IMR-90 (cell line): Measurements from ENCODE around the gene SLC15A1. TPM values are rescaled to one million over a fixed set of nuclear protein-coding genes. Genes with fewer than 3 reads are reported as not detected.

ENCODE experiments used
- ATAC-seq: fragments of 200-7000 bp; cut with Tn5 transposase; 2 replicates; pipeline ENCODE4 v1.9.1; 2020; ENCODE audit warnings: low read depth, mild to moderate bottlenecking, moderate library complexity
- BruUV-seq: library from RNA; stranded (reverse); fragments of 400-500 nt; replicated peaks from 2 replicates; lab custom pipeline; 2021; lab: Mats Ljungman, UMichigan
- CTCF ChIA-PET: fragments of 300-600 bp; formaldehyde crosslinking; extraction: SDS; loops from one replicate; lab custom pipeline; 2021; ENCODE audit warnings: antibody characterized with exemption; lab: Yijun Ruan, JAX
- POLR2A ChIA-PET: fragments of 300-600 bp; sonication (Branson Sonifier 250); formaldehyde crosslinking; loops from one replicate; lab custom pipeline; 2022; ENCODE audit warnings: antibody characterized with exemption; ENCODE audit not compliant: unreplicated experiment; lab: Charles Lee
- DNase-seq: peaks from one replicate; pipeline ENCODE4 v3.0.0; 2013
- H2AFZ ChIP-seq: replicated peaks from 2 replicates; pipeline ENCODE3; 2013; ENCODE audit warnings: low read length, mild to moderate bottlenecking; ENCODE audit not compliant: poor library complexity
- H2AK5ac ChIP-seq: 2 replicates; pipeline ENCODE4 v1.6.1; 2013; ENCODE audit warnings: low read depth, low read length, inconsistent platforms
- H2AK9ac ChIP-seq: replicated peaks from 2 replicates; pipeline ENCODE3; 2013; ENCODE audit warnings: mild to moderate bottlenecking, low read depth, low read length, moderate library complexity; ENCODE audit not compliant: poor library complexity
- H2BK120ac ChIP-seq: 2 replicates; pipeline ENCODE4 v1.6.1; 2013; ENCODE audit warnings: low read depth, low read length, inconsistent platforms
- H2BK15ac ChIP-seq: 3 replicates; pipeline ENCODE4 v1.6.1; 2013; ENCODE audit warnings: low read depth, low read length, inconsistent platforms
- H2BK20ac ChIP-seq: 2 replicates; pipeline ENCODE4 v1.6.1; 2013; ENCODE audit warnings: low read depth, mild to moderate bottlenecking, inconsistent platforms, low read length, moderate library complexity
- H2BK5ac ChIP-seq: 2 replicates; pipeline ENCODE4 v1.6.1; 2013; ENCODE audit warnings: mild to moderate bottlenecking, low read depth, low read length, inconsistent platforms; ENCODE audit not compliant: poor library complexity, severe bottlenecking
- H3K14ac ChIP-seq: replicated peaks from 2 replicates; pipeline ENCODE4 v1.6.1; 2013; ENCODE audit warnings: low read depth, low read length, inconsistent platforms
- H3K18ac ChIP-seq: 2 replicates; pipeline ENCODE4 v1.6.1; 2013; ENCODE audit warnings: low read depth, low read length, control low read depth
- H3K23ac ChIP-seq: 2 replicates; pipeline ENCODE4 v1.6.1; 2013; ENCODE audit warnings: low read depth, low read length, inconsistent platforms
- H3K27ac ChIP-seq: 2 replicates; pipeline ENCODE4 v1.5.1; 2013; ENCODE audit warnings: mild to moderate bottlenecking, control low read depth, low read length; ENCODE audit not compliant: insufficient read depth
- H3K27me3 ChIP-seq: 2 replicates; pipeline ENCODE4 v1.6.1; 2013; ENCODE audit warnings: low read length; ENCODE audit not compliant: control insufficient read depth, insufficient read depth
- H3K36me3 ChIP-seq: 2 replicates; pipeline ENCODE4 v1.6.1; 2013; ENCODE audit warnings: low read length, mixed read lengths; ENCODE audit not compliant: control insufficient read depth, insufficient read depth
- H3K4ac ChIP-seq: 2 replicates; pipeline ENCODE4 v1.6.1; 2013; ENCODE audit warnings: low read depth, low read length, inconsistent platforms
- H3K4me1 ChIP-seq: 2 replicates; pipeline ENCODE4 v1.6.1; 2013; ENCODE audit warnings: low read length, mixed read lengths; ENCODE audit not compliant: control insufficient read depth, insufficient read depth
- H3K4me2 ChIP-seq: 2 replicates; pipeline ENCODE4 v1.6.1; 2013; ENCODE audit warnings: low read depth, mild to moderate bottlenecking, control low read depth, low read length, moderate library complexity
- H3K4me3 ChIP-seq: 2 replicates; pipeline ENCODE4 v1.5.1; 2013; ENCODE audit warnings: low read depth, mild to moderate bottlenecking, control low read depth, low read length, moderate library complexity; ENCODE audit not compliant: insufficient read depth
- H3K56ac ChIP-seq: 2 replicates; pipeline ENCODE4 v1.6.1; 2013; ENCODE audit warnings: low read length, inconsistent platforms; ENCODE audit not compliant: insufficient read depth; ENCODE audit errors: extremely low read depth
- H3K79me1 ChIP-seq, 2 experiments: 2 replicates each; pipeline ENCODE4 v1.6.1; 2013; ENCODE audit warnings: low read length in 2 of 2, inconsistent platforms in 1 of 2, low read depth in 1 of 2
- H3K9ac ChIP-seq: 2 replicates; pipeline ENCODE4 v1.6.1; 2013; ENCODE audit warnings: low read depth, low read length, control low read depth
- H3K9me1 ChIP-seq: 2 replicates; pipeline ENCODE4 v1.6.1; 2013; ENCODE audit warnings: low read length, inconsistent platforms; ENCODE audit not compliant: insufficient read depth
- H3K9me3 ChIP-seq: 2 replicates; pipeline ENCODE4 v1.6.1; 2013; ENCODE audit warnings: low read length; ENCODE audit not compliant: control insufficient read depth, insufficient read depth
- H4K20me1 ChIP-seq: 2 replicates; pipeline ENCODE4 v1.6.1; 2013; ENCODE audit warnings: low read length, inconsistent platforms; ENCODE audit not compliant: insufficient read depth
- H4K5ac ChIP-seq: 2 replicates; pipeline ENCODE4 v1.6.1; 2013; ENCODE audit warnings: mild to moderate bottlenecking, low read depth, low read length, control low read depth
- H4K8ac ChIP-seq, 2 experiments: 2 replicates each; pipeline ENCODE4 v1.6.1; 2013; ENCODE audit warnings: low read depth in 2 of 2, low read length in 2 of 2, control low read depth in 1 of 2, inconsistent platforms in 1 of 2
- H4K91ac ChIP-seq: 2 replicates; pipeline ENCODE4 v1.6.1; 2013; ENCODE audit warnings: low read depth, low read length, inconsistent platforms; ENCODE audit not compliant: insufficient read depth
- BHLHE40 ChIP-seq: fragments of 150-350 bp; IDR thresholded peaks from 2 replicates; pipeline ENCODE4 v1.6.1; 2016; ENCODE audit warnings: mild to moderate bottlenecking, low read depth, low read length
- MAFK ChIP-seq: IDR thresholded peaks from 2 replicates; pipeline ENCODE4 v1.6.1; 2012; ENCODE audit warnings: low read depth, low read length, improper control_type of control experiment
- NFE2L2 ChIP-seq: fragments of 150-350 bp; IDR thresholded peaks from 2 replicates; pipeline ENCODE4 v1.6.1; 2016; ENCODE audit warnings: low read depth, mild to moderate bottlenecking, low read length
- WGBS, 2 experiments: methylation state at CpG; one replicate each; pipeline versions ENCODE4 v1.1.5 to v1.1.7; 2013; ENCODE audit warnings: missing lambda C conversion rate in 2 of 2; ENCODE audit not compliant: insufficient read length in 1 of 2; ENCODE audit errors: extremely low coverage in 2 of 2; 5-methylcytosine and 5-hydroxymethylcytosine counted together
- dilution Hi-C: fragments of 300-500 bp; cut with HindIII; formaldehyde crosslinking; loops from one replicate; pipeline ENCODE4 v1.14.3; 2018; ENCODE audit warnings: low sequenced_read_pairs; ENCODE audit not compliant: unreplicated experiment
- in situ Hi-C: fragments of 300-500 bp; cut with MboI; formaldehyde crosslinking; loops from 3 replicates; pipeline ENCODE4 v1.14.3; 2019; ENCODE audit warnings: low sequenced_read_pairs, inconsistent platforms, mixed read lengths
- intact Hi-C: fragments of 100-400 bp; cut with micrococcal nuclease; formaldehyde crosslinking; loops from 2 replicates; pipeline ENCODE4 v1.10.0; 2022
- polyA plus RNA-seq, 3 experiments: library from polyadenylated mRNA; depleted of rRNA; stranded (reverse); fragments of >200 nt; gene quantifications; 2 replicates each; pipeline ENCODE4 v1.2.3, GENCODE V29; 2012; ENCODE audit warnings: low replicate concordance in 1 of 3
- total RNA-seq: library from RNA; depleted of rRNA; stranded (reverse); fragments of >200 nt; gene quantifications from 2 replicates; pipeline ENCODE4 v1.2.3, GENCODE V29; 2012
- TF ChIP-seq, protein P1 (sequence below): conservative IDR thresholded peaks from 2 replicates; pipeline ENCODE4 v1.5.1; 2012; ENCODE audit warnings: mild to moderate bottlenecking, low read depth, low read length, improper control_type of control experiment

Gene SLC15A1
- total and polyA plus RNA-seq, 2 of the 4 experiments (the other 2 are of a cell fraction) = not detected

DNA sequence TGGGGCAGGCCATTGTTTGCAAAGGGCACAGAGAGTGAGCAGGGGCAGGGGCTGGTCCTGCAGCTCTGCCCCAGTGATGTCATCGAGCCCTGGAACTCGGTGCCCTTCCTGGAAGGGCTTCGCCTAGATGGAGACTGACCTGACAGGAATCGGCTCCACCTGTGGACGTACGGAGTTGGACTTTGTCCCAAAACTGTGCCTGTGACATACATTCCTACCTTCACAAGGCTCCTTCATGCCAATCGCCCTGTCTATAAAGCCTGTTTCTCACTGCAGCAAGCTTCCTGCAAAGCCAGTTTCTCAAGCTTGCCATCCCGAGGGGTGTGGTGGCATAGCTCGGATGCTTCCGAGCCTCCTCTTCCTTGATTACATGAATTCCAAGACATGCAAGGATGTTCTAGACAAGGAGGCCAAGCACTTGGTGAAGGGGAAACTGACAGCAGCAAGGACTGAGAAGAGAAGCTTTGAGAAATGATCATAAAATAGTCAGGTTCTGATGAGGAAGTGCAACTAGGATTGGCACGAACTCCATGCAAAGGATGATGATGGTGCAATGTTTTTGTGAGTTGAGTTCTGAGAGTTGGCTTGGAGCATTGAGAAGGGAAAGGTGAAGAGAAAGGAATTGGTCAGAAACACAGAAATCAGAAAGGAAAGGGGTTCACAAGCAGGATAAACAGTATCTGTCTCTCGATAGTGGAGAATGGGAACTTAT, 101.9 kb downstream of the SLC15A1 start:
- Histone ChIP-seq H4K5ac (no peak overlapping the region), H2AK5ac (no peak overlapping the region), H3K4me1 (no peaks in the 10 kb centered on the region), H3K27me3 (peaks cover 7% of the 10 kb centered on the region), H4K8ac (no peak overlapping the region), H2BK120ac (no peak overlapping the region), H2BK15ac (no peak overlapping the region), H3K9ac (no peak overlapping the region), H3K18ac (no peak overlapping the region), H2AK9ac (no peak overlapping the region), H3K36me3 (no peaks in the 10 kb centered on the region), H3K4ac (no peak overlapping the region), H3K27ac (no peak overlapping the region), H3K9me1 (no peaks in the 10 kb centered on the region), H3K23ac (no peak overlapping the region), H2AFZ (no peak overlapping the region), H3K4me2 (no peak overlapping the region), H3K14ac (no peak overlapping the region), H4K91ac (no peak overlapping the region), H2BK20ac (no peak overlapping the region), H3K9me3 (no peaks in the 10 kb centered on the region), H4K20me1 (no peaks in the 10 kb centered on the region), H2BK5ac (no peak overlapping the region), H3K4me3 (no peak overlapping the region), H3K56ac (no peak overlapping the region), H3K79me1 (no peaks in the 10 kb centered on the region)
- TF ChIP-seq MAFK = no peak
- no peak for TF ChIP-seq BHLHE40
- TF ChIP-seq NFE2L2 = no peak
- TF ChIP-seq, protein P1, sequence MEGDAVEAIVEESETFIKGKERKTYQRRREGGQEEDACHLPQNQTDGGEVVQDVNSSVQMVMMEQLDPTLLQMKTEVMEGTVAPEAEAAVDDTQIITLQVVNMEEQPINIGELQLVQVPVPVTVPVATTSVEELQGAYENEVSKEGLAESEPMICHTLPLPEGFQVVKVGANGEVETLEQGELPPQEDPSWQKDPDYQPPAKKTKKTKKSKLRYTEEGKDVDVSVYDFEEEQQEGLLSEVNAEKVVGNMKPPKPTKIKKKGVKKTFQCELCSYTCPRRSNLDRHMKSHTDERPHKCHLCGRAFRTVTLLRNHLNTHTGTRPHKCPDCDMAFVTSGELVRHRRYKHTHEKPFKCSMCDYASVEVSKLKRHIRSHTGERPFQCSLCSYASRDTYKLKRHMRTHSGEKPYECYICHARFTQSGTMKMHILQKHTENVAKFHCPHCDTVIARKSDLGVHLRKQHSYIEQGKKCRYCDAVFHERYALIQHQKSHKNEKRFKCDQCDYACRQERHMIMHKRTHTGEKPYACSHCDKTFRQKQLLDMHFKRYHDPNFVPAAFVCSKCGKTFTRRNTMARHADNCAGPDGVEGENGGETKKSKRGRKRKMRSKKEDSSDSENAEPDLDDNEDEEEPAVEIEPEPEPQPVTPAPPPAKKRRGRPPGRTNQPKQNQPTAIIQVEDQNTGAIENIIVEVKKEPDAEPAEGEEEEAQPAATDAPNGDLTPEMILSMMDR = no peak
- 80% methylated on average over 5 of the region's 12 CpGs; no CpG with 5 or more reads in 1 of the 2 experiments for WGBS, 2 experiments
- intact Hi-C loops (loop anchor here (5.0 kb wide), 1 partner anchor 183 kb away; no protein-coding TSS in a partner anchor), in situ Hi-C loops (loop anchor here (5.0 to 25.0 kb wide), 3 partner anchors 73 to 788 kb away; partner anchors contain the start of genes FARP1 and STK24), dilution Hi-C loops (loop anchor here (25.0 kb wide), 1 partner anchor 188 kb away; no protein-coding TSS in a partner anchor)
- BruUV-seq = no TSS peak
- DNase-seq = no peak
- ATAC-seq = no peak
- CTCF ChIA-PET = no interaction called here
- POLR2A ChIA-PET = no interaction called here
